Measurements from ENCODE around the gene DLG5.

DLG5 gene

GRCh38 chr10:77856566-77856965, 70.0 kb downstream of the DLG5 start:
- peaks cover 39 to 41% of the 10 kb centered on the region in 2 experiments for H3K36me3 ChIP-seq (ENCODE audit: control insufficient read depth in 1 of 2, insufficient read depth in 2 of 2, low read depth in 1 of 2, low read length in 2 of 2)
- H3K9ac ChIP-seq (ENCODE audit: low read length): no peak overlapping the region
- H2BK15ac ChIP-seq (ENCODE audit: low read depth, poor library complexity, severe bottlenecking): no peak overlapping the region
- H3K18ac ChIP-seq (ENCODE audit: low read depth in 1 of 2, low read length in 2 of 2): no peak overlapping the region
- DNase-seq: no peak
- H2BK12ac ChIP-seq (ENCODE audit: low read length in 2 of 2): no peak overlapping the region
- H3K23ac ChIP-seq (ENCODE audit: low read length in 2 of 2): no peak overlapping the region
- H3K9me3 ChIP-seq (ENCODE audit: control insufficient read depth, low read length): no peaks in the 10 kb centered on the region
- no peak overlapping the region for H2AK5ac ChIP-seq (ENCODE audit: low read length, severe bottlenecking)
- H4K91ac ChIP-seq (ENCODE audit: low read length): no peak overlapping the region
- no peak overlapping the region for H3K27ac ChIP-seq (ENCODE audit: low read length, poor library complexity, severe bottlenecking)
- H3K79me1 ChIP-seq (replicated peaks; ENCODE audit: low read length, poor library complexity, severe bottlenecking): peaks cover 47% of the 10 kb centered on the region
- no peak overlapping the region for H3K4me3 ChIP-seq (ENCODE audit: insufficient read depth in 1 of 2, low read depth in 1 of 2, low read length in 2 of 2)
- no peak overlapping the region for H4K8ac ChIP-seq (ENCODE audit: low read length)
- H3K27me3 ChIP-seq (ENCODE audit: control insufficient read depth in 1 of 2, insufficient read depth in 1 of 2, low read length in 2 of 2): no peaks in the 10 kb centered on the region
- WGBS: 97% methylated on average over 17 of the region's 17 CpGs
- no peak overlapping the region for H2AFZ ChIP-seq (ENCODE audit: low read depth, low read length)
- H2BK120ac ChIP-seq (ENCODE audit: low read depth, low read length): no peak overlapping the region
- no peak overlapping the region for H2BK5ac ChIP-seq (ENCODE audit: low read depth, low read length, poor library complexity, severe bottlenecking)
- no peak overlapping the region for H3K14ac ChIP-seq (ENCODE audit: low read length in 2 of 2)
- peaks cover 2% of the 10 kb centered on the region for H3K4me1 ChIP-seq (ENCODE audit: control insufficient read depth, insufficient read depth, low read depth, low read length)
- H3K4me2 ChIP-seq (ENCODE audit: low read length, poor library complexity, severe bottlenecking): no peak overlapping the region
- no peak overlapping the region for H3K4ac ChIP-seq (ENCODE audit: low read depth in 1 of 2, low read length in 2 of 2)

GRCh38 chr10:77855404-77856155, 71.0 kb downstream of the DLG5 start:
- Histone ChIP-seq H2BK15ac (ENCODE audit: low read depth, poor library complexity, severe bottlenecking) (no peak overlapping the region), H3K27ac (ENCODE audit: low read length, poor library complexity, severe bottlenecking) (no peak overlapping the region), H2AK5ac (ENCODE audit: low read length, severe bottlenecking) (no peak overlapping the region), H3K4me2 (ENCODE audit: low read length, poor library complexity, severe bottlenecking) (no peak overlapping the region), H3K9ac (ENCODE audit: low read length) (no peak overlapping the region), H3K27me3 (ENCODE audit: control insufficient read depth in 1 of 2, insufficient read depth in 1 of 2, low read length in 2 of 2) (no peaks in the 10 kb centered on the region), H3K36me3 (ENCODE audit: control insufficient read depth in 1 of 2, insufficient read depth in 2 of 2, low read depth in 1 of 2, low read length in 2 of 2) (peaks cover 46 to 49% of the 10 kb centered on the region in 2 experiments), H3K14ac (ENCODE audit: low read length in 2 of 2) (no peak overlapping the region), H4K91ac (ENCODE audit: low read length) (no peak overlapping the region), H3K18ac (ENCODE audit: low read depth in 1 of 2, low read length in 2 of 2) (no peak overlapping the region), H2BK5ac (ENCODE audit: low read depth, low read length, poor library complexity, severe bottlenecking) (no peak overlapping the region), H2BK12ac (ENCODE audit: low read length in 2 of 2) (no peak overlapping the region), H3K4ac (ENCODE audit: low read depth in 1 of 2, low read length in 2 of 2) (no peak overlapping the region), H2AFZ (ENCODE audit: low read depth, low read length) (no peak overlapping the region), H3K4me1 (ENCODE audit: control insufficient read depth, insufficient read depth, low read depth, low read length) (peaks cover 2% of the 10 kb centered on the region), H3K4me3 (ENCODE audit: insufficient read depth in 1 of 2, low read depth in 1 of 2, low read length in 2 of 2) (no peak overlapping the region), H2BK120ac (ENCODE audit: low read depth, low read length) (no peak overlapping the region), H3K23ac (ENCODE audit: low read length in 2 of 2) (no peak overlapping the region), H4K8ac (ENCODE audit: low read length) (no peak overlapping the region), H3K9me3 (ENCODE audit: control insufficient read depth, low read length) (no peaks in the 10 kb centered on the region), H3K79me1 (replicated peaks; ENCODE audit: low read length, poor library complexity, severe bottlenecking) (peaks cover 40% of the 10 kb centered on the region)
- no peak for DNase-seq
- WGBS: 95% methylated on average over 5 of the region's 5 CpGs

GRCh38 chr10:77854115-77854514, 72.4 kb downstream of the DLG5 start:
- Histone ChIP-seq H3K9ac (ENCODE audit: low read length) (no peak overlapping the region), H2BK15ac (ENCODE audit: low read depth, poor library complexity, severe bottlenecking) (no peak overlapping the region), H3K4me1 (ENCODE audit: control insufficient read depth, insufficient read depth, low read depth, low read length) (peaks cover 6% of the 10 kb centered on the region), H4K91ac (ENCODE audit: low read length) (no peak overlapping the region), H3K23ac (ENCODE audit: low read length in 2 of 2) (peak overlapping the region in 1 of 2 experiments; percentile 5), H2BK5ac (ENCODE audit: low read depth, low read length, poor library complexity, severe bottlenecking) (no peak overlapping the region), H3K14ac (ENCODE audit: low read length in 2 of 2) (no peak overlapping the region), H4K8ac (ENCODE audit: low read length) (no peak overlapping the region), H3K27me3 (ENCODE audit: control insufficient read depth in 1 of 2, insufficient read depth in 1 of 2, low read length in 2 of 2) (no peaks in the 10 kb centered on the region), H3K18ac (ENCODE audit: low read depth in 1 of 2, low read length in 2 of 2) (no peak overlapping the region), H3K4ac (ENCODE audit: low read depth in 1 of 2, low read length in 2 of 2) (no peak overlapping the region), H3K36me3 (ENCODE audit: control insufficient read depth in 1 of 2, insufficient read depth in 2 of 2, low read depth in 1 of 2, low read length in 2 of 2) (peaks cover 51 to 55% of the 10 kb centered on the region in 2 experiments), H3K4me3 (ENCODE audit: insufficient read depth in 1 of 2, low read depth in 1 of 2, low read length in 2 of 2) (no peak overlapping the region), H2BK120ac (ENCODE audit: low read depth, low read length) (no peak overlapping the region), H3K9me3 (ENCODE audit: control insufficient read depth, low read length) (no peaks in the 10 kb centered on the region), H3K27ac (ENCODE audit: low read length, poor library complexity, severe bottlenecking) (no peak overlapping the region), H2AK5ac (ENCODE audit: low read length, severe bottlenecking) (no peak overlapping the region), H2BK12ac (ENCODE audit: low read length in 2 of 2) (no peak overlapping the region), H3K4me2 (ENCODE audit: low read length, poor library complexity, severe bottlenecking) (no peak overlapping the region), H2AFZ (ENCODE audit: low read depth, low read length) (no peak overlapping the region), H3K79me1 (replicated peaks; ENCODE audit: low read length, poor library complexity, severe bottlenecking) (peaks cover 36% of the 10 kb centered on the region)
- 97% methylated on average over 6 of the region's 6 CpGs for WGBS
- DNase-seq: no peak

DNA sequence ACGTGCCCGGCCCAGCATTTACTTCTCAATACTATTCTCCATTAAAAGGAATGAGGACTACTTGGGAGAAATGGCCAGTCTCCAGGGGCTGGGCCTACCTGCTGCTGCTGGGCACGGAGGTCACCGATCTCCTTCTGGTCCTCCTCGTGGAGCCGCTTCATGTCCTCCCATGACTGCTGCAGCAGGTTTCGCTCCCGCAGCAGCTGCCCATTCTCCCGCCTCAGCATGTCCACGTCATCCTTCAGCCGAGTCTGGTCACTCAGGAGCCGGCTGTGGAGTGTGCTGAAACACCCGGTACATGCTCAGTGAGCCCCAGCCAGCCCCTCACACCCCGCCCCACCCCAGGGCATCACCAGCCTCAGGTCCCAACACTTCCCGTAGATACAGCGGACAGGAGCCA, 73.3 kb downstream of the DLG5 start:
- DNase-seq: no peak
- H3K27ac ChIP-seq (ENCODE audit: low read length, poor library complexity, severe bottlenecking): no peak overlapping the region
- no peak overlapping the region for H3K9ac ChIP-seq (ENCODE audit: low read length)
- no peak overlapping the region for H3K18ac ChIP-seq (ENCODE audit: low read depth in 1 of 2, low read length in 2 of 2)
- no peak overlapping the region for H2BK120ac ChIP-seq (ENCODE audit: low read depth, low read length)
- no peak overlapping the region for H3K23ac ChIP-seq (ENCODE audit: low read length in 2 of 2)
- no peaks in the 10 kb centered on the region for H3K9me3 ChIP-seq (ENCODE audit: control insufficient read depth, low read length)
- H4K91ac ChIP-seq (ENCODE audit: low read length): no peak overlapping the region
- H3K4me1 ChIP-seq (ENCODE audit: control insufficient read depth, insufficient read depth, low read depth, low read length): peaks cover 10% of the 10 kb centered on the region
- H3K4me2 ChIP-seq (ENCODE audit: low read length, poor library complexity, severe bottlenecking): no peak overlapping the region
- H3K14ac ChIP-seq (ENCODE audit: low read length in 2 of 2): no peak overlapping the region
- no peak overlapping the region for H2AK5ac ChIP-seq (ENCODE audit: low read length, severe bottlenecking)
- no peak overlapping the region for H2BK12ac ChIP-seq (ENCODE audit: low read length in 2 of 2)
- no peaks in the 10 kb centered on the region for H3K27me3 ChIP-seq (ENCODE audit: control insufficient read depth in 1 of 2, insufficient read depth in 1 of 2, low read length in 2 of 2)
- H2AFZ ChIP-seq (ENCODE audit: low read depth, low read length): no peak overlapping the region
- peaks cover 52 to 55% of the 10 kb centered on the region in 2 experiments for H3K36me3 ChIP-seq (ENCODE audit: control insufficient read depth in 1 of 2, insufficient read depth in 2 of 2, low read depth in 1 of 2, low read length in 2 of 2)
- peaks cover 36% of the 10 kb centered on the region for H3K79me1 ChIP-seq (replicated peaks; ENCODE audit: low read length, poor library complexity, severe bottlenecking)
- no peak overlapping the region for H3K4ac ChIP-seq (ENCODE audit: low read depth in 1 of 2, low read length in 2 of 2)
- no peak overlapping the region for H2BK15ac ChIP-seq (ENCODE audit: low read depth, poor library complexity, severe bottlenecking)
- WGBS: 98% methylated on average over 16 of the region's 16 CpGs
- no peak overlapping the region for H3K4me3 ChIP-seq (ENCODE audit: insufficient read depth in 1 of 2, low read depth in 1 of 2, low read length in 2 of 2)
- H2BK5ac ChIP-seq (ENCODE audit: low read depth, low read length, poor library complexity, severe bottlenecking): no peak overlapping the region
- H4K8ac ChIP-seq (ENCODE audit: low read length): no peak overlapping the region
